ENCODE measurements around the gene SLC27A6.

Gene SLC27A6

DNA sequence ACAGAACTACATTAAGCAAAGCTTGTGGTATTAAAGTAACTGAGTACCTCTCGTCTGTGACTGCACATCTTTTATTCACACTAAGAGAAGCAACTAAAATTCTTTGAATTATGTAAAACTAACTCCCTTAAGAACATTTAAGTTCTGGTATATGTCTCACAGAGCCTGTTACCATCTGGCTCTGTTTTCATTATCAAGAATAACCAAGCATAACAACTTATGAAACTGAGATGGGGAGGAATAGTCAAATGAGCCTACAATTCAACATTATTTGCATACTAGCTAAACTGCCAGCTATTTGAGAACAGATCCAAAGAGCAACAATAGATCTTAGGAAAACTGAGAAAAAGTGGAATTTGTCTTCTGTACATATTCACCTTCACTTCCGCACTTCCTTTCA lies 104.0 kb downstream of the SLC27A6 start:
- H3F3A ChIP-seq (ENCODE audit: low read depth) = no peaks in the 10 kb centered on the region
- H3K4me3 ChIP-seq (ENCODE audit: low read length, poor library complexity, severe bottlenecking) = no peak overlapping the region
- H2AFZ ChIP-seq (ENCODE audit: low read length) = no peak overlapping the region
- no peaks in the 10 kb centered on the region for H3K79me2 ChIP-seq (ENCODE audit: insufficient read depth, low read length)
- H3K9ac ChIP-seq (ENCODE audit: low read depth, low read length, poor library complexity, severe bottlenecking) = no peak overlapping the region
- no peaks in the 10 kb centered on the region for H3K9me3 ChIP-seq (ENCODE audit: insufficient read depth, low read depth, low read length)
- no peaks in the 10 kb centered on the region for H3K4me1 ChIP-seq (ENCODE audit: insufficient read depth, low read length, poor library complexity, severe bottlenecking)
- H3K9me2 ChIP-seq (replicated peaks; ENCODE audit: low read depth, low read length) = no peaks in the 10 kb centered on the region
- no peaks in the 10 kb centered on the region for H4K20me1 ChIP-seq (ENCODE audit: insufficient read depth, low read length, poor library complexity, severe bottlenecking)
- H3K4me2 ChIP-seq (ENCODE audit: low read depth, low read length, poor library complexity, severe bottlenecking) = no peak overlapping the region
- no peaks in the 10 kb centered on the region for H3K36me3 ChIP-seq (ENCODE audit: insufficient read depth, low read length)
- TF ChIP-seq, protein P1, sequence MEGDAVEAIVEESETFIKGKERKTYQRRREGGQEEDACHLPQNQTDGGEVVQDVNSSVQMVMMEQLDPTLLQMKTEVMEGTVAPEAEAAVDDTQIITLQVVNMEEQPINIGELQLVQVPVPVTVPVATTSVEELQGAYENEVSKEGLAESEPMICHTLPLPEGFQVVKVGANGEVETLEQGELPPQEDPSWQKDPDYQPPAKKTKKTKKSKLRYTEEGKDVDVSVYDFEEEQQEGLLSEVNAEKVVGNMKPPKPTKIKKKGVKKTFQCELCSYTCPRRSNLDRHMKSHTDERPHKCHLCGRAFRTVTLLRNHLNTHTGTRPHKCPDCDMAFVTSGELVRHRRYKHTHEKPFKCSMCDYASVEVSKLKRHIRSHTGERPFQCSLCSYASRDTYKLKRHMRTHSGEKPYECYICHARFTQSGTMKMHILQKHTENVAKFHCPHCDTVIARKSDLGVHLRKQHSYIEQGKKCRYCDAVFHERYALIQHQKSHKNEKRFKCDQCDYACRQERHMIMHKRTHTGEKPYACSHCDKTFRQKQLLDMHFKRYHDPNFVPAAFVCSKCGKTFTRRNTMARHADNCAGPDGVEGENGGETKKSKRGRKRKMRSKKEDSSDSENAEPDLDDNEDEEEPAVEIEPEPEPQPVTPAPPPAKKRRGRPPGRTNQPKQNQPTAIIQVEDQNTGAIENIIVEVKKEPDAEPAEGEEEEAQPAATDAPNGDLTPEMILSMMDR (conservative IDR thresholded peaks at IDR 0.05; ENCODE audit: low read length) = no peak
- TF ChIP-seq EZH2phosphoT487 (IDR thresholded peaks at IDR 0.05; ENCODE audit: borderline replicate concordance) = no peak
- no peaks in the 10 kb centered on the region for H3K27me3 ChIP-seq (ENCODE audit: insufficient read depth, low read length, poor library complexity, severe bottlenecking)

DNA sequence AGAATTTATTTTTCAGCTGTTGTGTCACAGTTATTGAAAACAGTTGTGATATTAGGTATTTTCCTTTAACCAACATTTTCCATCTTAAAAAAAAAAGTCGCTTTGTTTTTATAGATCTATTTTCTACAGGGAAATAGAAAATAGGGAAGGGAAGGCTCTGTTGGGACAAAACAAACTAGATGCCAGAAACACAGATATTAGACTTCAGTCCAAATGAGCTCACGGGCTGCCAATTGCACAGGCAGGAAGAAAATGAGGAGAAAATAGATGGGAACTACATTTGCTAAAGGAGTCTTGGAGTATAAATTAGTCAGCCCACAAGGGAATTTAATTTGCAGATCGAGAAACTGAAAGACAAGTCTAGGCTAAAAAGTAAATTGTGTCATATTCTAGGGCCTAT lies 107.8 kb downstream of the SLC27A6 start:
- Histone ChIP-seq H3K79me2 (ENCODE audit: insufficient read depth, low read length) (no peaks in the 10 kb centered on the region), H3F3A (ENCODE audit: low read depth) (no peaks in the 10 kb centered on the region), H2AFZ (ENCODE audit: low read length) (no peak overlapping the region), H3K36me3 (ENCODE audit: insufficient read depth, low read length) (no peaks in the 10 kb centered on the region), H3K4me2 (ENCODE audit: low read depth, low read length, poor library complexity, severe bottlenecking) (no peak overlapping the region), H4K20me1 (ENCODE audit: insufficient read depth, low read length, poor library complexity, severe bottlenecking) (no peaks in the 10 kb centered on the region), H3K4me3 (ENCODE audit: low read length, poor library complexity, severe bottlenecking) (no peak overlapping the region), H3K9me2 (replicated peaks; ENCODE audit: low read depth, low read length) (no peaks in the 10 kb centered on the region), H3K9me3 (ENCODE audit: insufficient read depth, low read depth, low read length) (no peaks in the 10 kb centered on the region), H3K27me3 (ENCODE audit: insufficient read depth, low read length, poor library complexity, severe bottlenecking) (no peaks in the 10 kb centered on the region), H3K9ac (ENCODE audit: low read depth, low read length, poor library complexity, severe bottlenecking) (no peak overlapping the region), H3K4me1 (ENCODE audit: insufficient read depth, low read length, poor library complexity, severe bottlenecking) (no peaks in the 10 kb centered on the region)
- TF ChIP-seq EZH2phosphoT487 (IDR thresholded peaks at IDR 0.05; ENCODE audit: borderline replicate concordance) = no peak
- TF ChIP-seq, protein P1 (conservative IDR thresholded peaks at IDR 0.05; ENCODE audit: low read length) = no peak

DNA sequence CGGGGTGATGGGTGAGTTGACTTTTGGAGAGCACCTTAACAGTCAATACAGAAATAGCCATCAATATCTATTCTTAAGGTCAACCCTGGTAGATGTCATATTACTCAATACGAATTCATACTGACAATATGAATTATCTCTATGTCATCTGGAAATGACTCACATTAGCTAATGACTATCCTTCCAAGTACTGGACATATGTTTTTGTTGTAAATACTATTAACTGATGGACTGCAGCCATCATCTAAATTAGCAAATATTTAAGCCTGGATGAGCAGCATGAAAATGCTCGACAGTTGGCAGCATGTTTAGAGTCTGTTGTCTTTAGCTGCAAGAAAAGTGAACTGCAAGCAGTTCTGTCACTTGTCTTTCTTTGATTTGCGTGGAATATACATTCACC lies 109.6 kb downstream of the SLC27A6 start:
- Histone ChIP-seq H3K79me2 (ENCODE audit: insufficient read depth, low read length) (no peaks in the 10 kb centered on the region), H3K9ac (ENCODE audit: low read depth, low read length, poor library complexity, severe bottlenecking) (no peak overlapping the region), H3K4me1 (ENCODE audit: insufficient read depth, low read length, poor library complexity, severe bottlenecking) (no peaks in the 10 kb centered on the region), H4K20me1 (ENCODE audit: insufficient read depth, low read length, poor library complexity, severe bottlenecking) (no peaks in the 10 kb centered on the region), H2AFZ (ENCODE audit: low read length) (no peak overlapping the region), H3K4me2 (ENCODE audit: low read depth, low read length, poor library complexity, severe bottlenecking) (no peak overlapping the region), H3K4me3 (ENCODE audit: low read length, poor library complexity, severe bottlenecking) (no peak overlapping the region), H3K9me3 (ENCODE audit: insufficient read depth, low read depth, low read length) (no peaks in the 10 kb centered on the region), H3K9me2 (replicated peaks; ENCODE audit: low read depth, low read length) (no peaks in the 10 kb centered on the region), H3F3A (ENCODE audit: low read depth) (no peaks in the 10 kb centered on the region), H3K36me3 (ENCODE audit: insufficient read depth, low read length) (no peaks in the 10 kb centered on the region), H3K27me3 (ENCODE audit: insufficient read depth, low read length, poor library complexity, severe bottlenecking) (no peaks in the 10 kb centered on the region)
- TF ChIP-seq EZH2phosphoT487 (IDR thresholded peaks at IDR 0.05; ENCODE audit: borderline replicate concordance) = no peak
- TF ChIP-seq, protein P1 (conservative IDR thresholded peaks at IDR 0.05; ENCODE audit: low read length) = no peak

All from Loucy (cell line).